GM18873 (cell line): Measurements from ENCODE around the gene AJAP1.

Experiments
- ATAC-seq: cut with Tn5 transposase; IDR thresholded peaks from one replicate; pipeline ENCODE4 v1.9.1; 2021; ENCODE audit warnings: mild to moderate bottlenecking, moderate library complexity, moderate number of reproducible peaks; ENCODE audit not compliant: unreplicated experiment, low FRiP score

The AJAP1 gene

DNA sequence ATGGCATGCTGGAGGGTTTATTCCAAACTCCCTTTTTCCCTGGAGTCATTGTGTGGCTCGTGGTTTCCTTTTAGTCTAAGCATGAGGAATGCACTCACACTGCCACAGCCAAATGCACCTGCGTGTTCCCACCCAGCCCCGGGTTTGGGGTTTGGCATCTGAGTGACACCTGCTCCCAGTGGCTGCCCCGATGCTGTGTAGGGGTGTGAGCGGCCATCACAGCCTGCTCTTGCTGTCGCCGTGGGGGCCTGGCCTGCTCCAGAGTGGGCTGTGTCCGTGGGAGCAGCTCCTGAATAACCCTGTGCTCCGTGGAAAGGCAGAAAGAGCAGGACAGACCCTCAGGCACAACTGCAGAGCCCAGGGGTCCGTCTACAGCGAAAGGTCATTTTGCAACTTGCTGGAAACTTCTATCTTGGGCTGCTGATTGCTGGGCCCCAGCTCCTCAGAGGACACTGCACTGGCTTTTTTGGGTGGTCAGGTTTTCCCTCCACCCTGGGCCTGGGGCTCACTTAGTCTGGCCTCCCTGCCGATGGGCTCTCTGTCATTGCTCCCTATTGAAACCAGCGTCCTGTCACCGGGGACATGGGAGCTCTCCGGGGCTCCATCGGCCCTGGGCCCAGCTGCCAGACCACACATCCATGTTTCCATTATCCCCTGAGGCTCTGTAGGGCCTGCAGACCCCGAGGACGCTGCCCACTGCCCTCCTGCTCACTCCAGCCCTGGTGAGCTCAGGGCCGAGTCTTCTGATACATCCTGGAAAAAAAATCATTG is 74.1 kb downstream of the AJAP1 start:
- no peak for ATAC-seq

DNA sequence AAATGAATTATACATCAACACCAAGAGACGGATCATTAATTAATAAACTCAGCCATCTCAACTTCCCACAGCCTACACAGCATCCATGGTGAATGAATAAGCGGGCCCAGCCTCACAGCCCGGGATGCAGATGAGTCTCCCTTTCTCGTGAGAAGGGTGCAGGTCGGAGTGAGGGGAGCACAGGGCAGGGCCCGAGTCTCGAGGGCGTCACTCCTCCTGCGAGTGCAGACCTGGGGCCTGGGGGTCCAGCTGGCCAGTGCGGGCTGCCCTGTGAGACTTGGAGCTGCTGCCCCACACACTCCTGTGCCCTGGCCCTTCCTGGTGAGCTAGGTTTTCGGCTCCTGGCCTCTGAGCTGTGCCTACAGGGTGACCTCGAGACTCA is 74.7 kb downstream of the AJAP1 start:
- no peak for ATAC-seq

DNA sequence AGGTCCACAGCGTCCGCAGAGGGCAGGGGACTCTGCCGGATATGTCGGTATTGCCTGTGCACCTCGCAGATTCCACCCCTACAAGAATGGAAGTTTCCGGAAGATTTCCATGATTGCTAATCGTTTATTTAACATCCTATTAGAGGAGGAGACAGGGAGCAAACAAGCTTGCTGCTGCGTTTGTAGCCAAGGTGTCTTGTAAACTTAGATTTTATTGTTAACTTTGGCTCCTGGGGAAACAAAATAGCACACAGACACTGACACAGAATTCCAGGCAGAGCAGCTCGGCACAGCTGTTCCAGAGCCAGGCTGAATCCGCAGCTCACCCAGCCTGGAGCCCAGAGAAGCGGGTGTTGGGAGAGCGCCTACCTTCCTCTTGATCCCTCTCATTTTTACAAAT is 75.7 kb downstream of the AJAP1 start:
- no peak for ATAC-seq

- no peak for ATAC-seq
These were observed 79.2 kb downstream of the AJAP1 start for GRCh38 chr1:4733446-4734177.

GRCh38 chr1:4734219-4734618 is 79.8 kb downstream of the AJAP1 start:
- no peak for ATAC-seq

GRCh38 chr1:4734791-4735190 is 80.4 kb downstream of the AJAP1 start:
- no peak for ATAC-seq

- ATAC-seq: no peak
These were observed 81.8 kb downstream of the AJAP1 start for GRCh38 chr1:4736254-4736653.

DNA sequence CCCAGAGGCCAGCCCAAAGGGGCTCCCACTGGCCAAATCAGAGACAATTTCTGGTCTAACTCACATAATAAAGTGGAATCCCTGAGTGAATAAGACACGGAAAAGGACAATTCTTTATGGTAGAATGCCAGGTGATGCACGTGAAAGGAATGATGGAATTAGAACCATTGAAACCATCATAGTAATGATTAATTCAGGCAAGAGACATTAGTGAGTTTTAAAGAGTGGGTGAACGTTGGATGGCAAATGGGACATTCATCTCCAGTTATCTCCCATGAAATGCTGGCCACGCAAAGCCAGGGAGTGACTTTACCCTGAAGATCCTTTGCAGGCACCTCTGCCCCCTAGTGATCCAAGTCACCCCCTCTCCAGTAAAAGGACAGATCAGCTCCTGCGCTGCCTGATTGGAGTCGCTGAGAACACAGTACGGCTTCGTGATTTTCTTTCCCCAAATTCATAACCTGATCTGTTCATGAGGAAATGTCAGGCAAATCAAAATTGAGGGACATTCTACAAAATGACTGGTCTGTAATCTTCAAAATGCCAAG is 87.5 kb downstream of the AJAP1 start:
- ATAC-seq: no peak

GRCh38 chr1:4743978-4744750 is 89.8 kb downstream of the AJAP1 start:
- no peak for ATAC-seq

GRCh38 chr1:4745560-4745959 is 91.2 kb downstream of the AJAP1 start:
- ATAC-seq: no peak

DNA sequence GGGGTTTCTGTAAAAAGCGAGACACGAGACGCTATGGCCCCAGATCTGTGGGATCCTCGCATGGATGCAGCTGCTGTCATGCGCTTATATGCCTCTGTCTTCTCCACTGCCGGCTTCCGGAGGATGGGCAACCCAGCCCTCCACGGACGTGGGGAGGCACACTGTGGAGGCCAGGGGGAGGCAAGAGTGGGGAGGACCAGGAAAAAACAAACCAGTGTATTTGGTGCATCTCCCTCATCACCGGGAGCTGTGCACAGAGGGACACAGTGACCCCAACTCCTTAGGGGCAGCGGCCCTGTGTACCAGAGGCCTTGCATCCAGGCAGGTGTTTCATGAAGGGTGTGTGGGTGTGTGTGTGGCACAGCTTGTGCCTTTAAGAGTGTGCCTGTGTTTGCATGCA is 95.0 kb downstream of the AJAP1 start:
- ATAC-seq: no peak

GRCh38 chr1:4750177-4750576 is 95.8 kb downstream of the AJAP1 start:
- ATAC-seq: no peak

- ATAC-seq: no peak
These were observed 97.7 kb downstream of the AJAP1 start for GRCh38 chr1:4752059-4752458.

DNA sequence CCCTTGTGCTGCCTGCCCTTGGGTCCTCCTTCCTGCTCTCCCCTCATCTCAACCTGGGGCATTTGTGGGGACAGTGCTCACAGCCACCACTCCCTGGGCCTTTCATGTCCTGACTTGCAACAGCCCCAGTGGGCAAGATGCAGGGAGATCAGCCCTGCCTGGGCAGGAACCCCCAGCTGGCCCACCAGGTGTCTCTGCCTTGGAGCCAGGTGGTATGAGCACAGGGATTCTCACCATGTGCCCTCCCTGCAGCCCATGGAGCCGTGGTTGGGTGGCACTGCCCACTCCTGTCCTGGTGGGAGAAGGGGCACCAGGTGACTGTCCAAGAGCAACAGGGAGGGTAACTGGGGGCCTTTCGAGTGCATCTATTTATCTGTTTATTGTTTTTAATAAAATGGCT is 100.4 kb downstream of the AJAP1 start:
- ATAC-seq: no peak

DNA sequence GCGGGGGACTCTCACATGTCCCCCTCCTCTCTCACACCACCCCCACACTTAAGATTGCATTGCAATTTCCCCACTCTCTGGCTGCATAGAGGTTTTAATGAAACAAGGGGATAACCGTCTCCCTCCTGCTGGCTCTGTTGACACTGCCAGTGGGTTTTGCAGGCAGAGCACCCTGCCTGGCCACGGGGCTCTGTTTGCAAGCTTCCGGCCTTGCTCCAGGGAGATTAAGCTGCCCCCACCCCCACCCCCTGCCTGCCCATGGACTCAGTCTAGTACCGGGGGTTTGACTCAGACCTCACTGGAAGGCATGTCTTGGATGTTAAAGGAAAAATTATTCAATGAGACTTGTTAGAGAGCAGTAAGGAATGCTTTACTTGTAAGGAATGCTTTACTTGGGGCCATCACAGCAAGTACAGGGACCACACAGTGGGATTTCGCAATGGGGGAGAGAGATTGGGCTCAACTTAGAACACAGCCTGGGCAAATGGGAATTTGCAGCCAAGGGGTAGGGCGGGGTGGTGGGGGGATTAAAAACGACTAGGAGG is 101.0 kb downstream of the AJAP1 start:
- no peak for ATAC-seq

DNA sequence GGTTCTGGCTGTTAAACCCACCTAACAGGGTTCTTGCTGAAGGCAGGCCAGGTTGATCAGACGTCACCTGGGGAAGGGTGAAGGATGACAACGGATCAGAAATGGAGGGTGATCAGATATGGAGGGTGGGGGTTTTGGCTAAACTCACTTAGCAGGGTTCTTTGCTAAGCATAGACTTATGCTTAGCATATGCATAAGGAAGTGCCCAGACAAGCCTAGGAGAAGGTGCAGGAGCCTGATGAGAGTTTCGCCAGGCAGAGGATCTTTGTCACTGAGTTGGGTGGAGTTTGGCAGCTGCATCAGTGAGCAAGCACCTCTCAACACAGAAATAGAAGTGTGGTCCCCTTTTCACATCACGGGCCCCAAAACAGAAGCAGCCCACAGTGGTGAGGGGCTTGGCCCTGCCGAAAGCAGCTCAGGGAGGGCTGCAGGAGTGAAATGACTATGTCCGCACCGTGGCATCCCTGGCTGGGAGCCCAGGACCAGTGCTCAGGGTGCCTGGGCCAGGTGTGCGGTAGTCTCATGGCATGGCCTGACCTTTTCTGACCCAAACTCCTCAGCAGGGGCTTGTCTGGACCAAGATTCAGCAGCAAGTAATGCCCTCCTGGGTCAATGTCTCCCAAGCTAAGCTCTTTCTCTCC is 101.6 kb downstream of the AJAP1 start:
- ATAC-seq: no peak

DNA sequence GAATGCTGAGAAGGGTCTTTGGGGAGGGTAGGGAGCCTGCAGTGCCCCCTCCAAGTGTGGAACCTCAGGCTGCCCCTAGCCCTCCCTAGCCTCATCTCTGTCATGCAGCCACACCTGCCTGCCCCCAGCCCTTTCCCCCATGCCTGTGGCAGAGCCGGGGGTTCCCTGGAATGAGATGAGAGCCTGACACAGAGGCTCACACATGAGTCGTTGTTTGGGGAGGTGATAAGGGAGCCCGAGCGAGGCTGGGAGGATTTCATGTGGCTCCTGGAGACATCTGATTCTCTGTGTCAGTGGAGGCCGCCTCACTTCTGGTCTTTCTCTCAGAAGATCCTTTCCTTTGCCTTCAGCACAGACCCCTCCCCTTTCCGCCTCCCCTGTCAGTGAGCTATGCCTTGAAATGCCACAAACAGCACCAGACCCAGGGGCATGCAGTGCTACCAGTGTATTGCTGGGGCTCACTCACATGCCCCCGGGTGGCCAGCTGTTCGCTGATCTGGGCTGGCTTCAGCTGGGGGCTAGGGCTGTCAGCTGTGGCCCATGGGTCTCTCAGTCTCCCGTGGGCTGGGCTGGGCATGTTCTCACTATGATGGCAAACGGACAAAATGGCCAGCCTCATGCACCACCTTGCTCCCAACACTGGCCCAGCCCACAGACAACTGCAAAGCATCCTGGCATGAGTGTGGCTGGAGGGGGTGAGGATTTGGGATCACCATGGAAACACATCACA is 102.6 kb downstream of the AJAP1 start:
- no peak for ATAC-seq

GRCh38 chr1:4759671-4760070 is 105.3 kb downstream of the AJAP1 start:
- no peak for ATAC-seq

GRCh38 chr1:4760088-4760487 is 105.7 kb downstream of the AJAP1 start:
- ATAC-seq: no peak

DNA sequence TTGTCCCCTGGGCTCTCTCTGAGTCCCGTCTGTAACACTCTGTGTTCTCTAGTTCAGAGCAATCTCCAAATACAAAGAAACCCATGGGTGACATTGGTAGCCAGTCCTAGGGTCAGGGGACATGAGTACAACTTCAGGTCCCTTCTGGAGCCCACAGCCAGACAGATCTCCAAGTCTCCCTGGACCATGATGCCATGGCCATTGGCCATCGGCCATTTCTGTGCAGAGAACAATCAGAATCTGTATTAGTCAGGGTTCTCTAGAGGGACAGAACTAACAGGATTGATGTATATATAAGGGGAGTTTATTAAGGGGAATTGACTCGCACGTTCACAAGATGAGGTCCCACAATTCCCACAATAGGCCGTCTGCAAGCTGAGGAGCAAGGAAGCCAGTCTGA is 106.9 kb downstream of the AJAP1 start:
- ATAC-seq: no peak
